Nephron (organoid): Measurements from ENCODE around the gene SLC22A14.
"Not testable (repeated sequence)": the region's sequence is repeated elsewhere in the genome, so short reads cannot be mapped to it uniquely, and the experiment has no call there.

ENCODE experiments used
- H3K27ac Mint-ChIP-seq, 3 experiments: 2 replicates each; pipeline ENCODE4 v1.8.0; 2020; ENCODE audit warnings: mixed read lengths in 3 of 3, mild to moderate bottlenecking in 2 of 3, moderate library complexity in 1 of 3
- H3K27me3 Mint-ChIP-seq: 2 replicates; pipeline ENCODE4 v1.8.0; 2021; ENCODE audit warnings: low read depth, mild to moderate bottlenecking, moderate library complexity, mixed read lengths
- H3K36me3 Mint-ChIP-seq: 2 replicates; pipeline ENCODE4 v1.8.0; 2020; ENCODE audit warnings: low read depth, mixed read lengths
- H3K4me1 Mint-ChIP-seq: 2 replicates; pipeline ENCODE4 v1.8.0; 2020; ENCODE audit warnings: mixed read lengths
- H3K4me3 Mint-ChIP-seq, 3 experiments: 2 replicates each; pipeline ENCODE4 v1.8.0; 2020; ENCODE audit warnings: mild to moderate bottlenecking in 3 of 3, mixed read lengths in 3 of 3, moderate library complexity in 2 of 3
- H3K9me3 Mint-ChIP-seq: 2 replicates; pipeline ENCODE4 v1.8.0; 2020; ENCODE audit warnings: mixed read lengths
- TF ChIP-seq, protein P1 (sequence below), 3 experiments: fragments of 200-600 bp; sonication (generic); IDR thresholded peaks; one replicate each; pipeline ENCODE4 v1.5.0; 2021; ENCODE audit warnings: antibody characterized with exemption in 3 of 3; ENCODE audit not compliant: unreplicated experiment in 3 of 3

Gene SLC22A14, protein sequence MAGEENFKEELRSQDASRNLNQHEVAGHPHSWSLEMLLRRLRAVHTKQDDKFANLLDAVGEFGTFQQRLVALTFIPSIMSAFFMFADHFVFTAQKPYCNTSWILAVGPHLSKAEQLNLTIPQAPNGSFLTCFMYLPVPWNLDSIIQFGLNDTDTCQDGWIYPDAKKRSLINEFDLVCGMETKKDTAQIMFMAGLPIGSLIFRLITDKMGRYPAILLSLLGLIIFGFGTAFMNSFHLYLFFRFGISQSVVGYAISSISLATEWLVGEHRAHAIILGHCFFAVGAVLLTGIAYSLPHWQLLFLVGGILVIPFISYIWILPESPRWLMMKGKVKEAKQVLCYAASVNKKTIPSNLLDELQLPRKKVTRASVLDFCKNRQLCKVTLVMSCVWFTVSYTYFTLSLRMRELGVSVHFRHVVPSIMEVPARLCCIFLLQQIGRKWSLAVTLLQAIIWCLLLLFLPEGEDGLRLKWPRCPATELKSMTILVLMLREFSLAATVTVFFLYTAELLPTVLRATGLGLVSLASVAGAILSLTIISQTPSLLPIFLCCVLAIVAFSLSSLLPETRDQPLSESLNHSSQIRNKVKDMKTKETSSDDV

DNA sequence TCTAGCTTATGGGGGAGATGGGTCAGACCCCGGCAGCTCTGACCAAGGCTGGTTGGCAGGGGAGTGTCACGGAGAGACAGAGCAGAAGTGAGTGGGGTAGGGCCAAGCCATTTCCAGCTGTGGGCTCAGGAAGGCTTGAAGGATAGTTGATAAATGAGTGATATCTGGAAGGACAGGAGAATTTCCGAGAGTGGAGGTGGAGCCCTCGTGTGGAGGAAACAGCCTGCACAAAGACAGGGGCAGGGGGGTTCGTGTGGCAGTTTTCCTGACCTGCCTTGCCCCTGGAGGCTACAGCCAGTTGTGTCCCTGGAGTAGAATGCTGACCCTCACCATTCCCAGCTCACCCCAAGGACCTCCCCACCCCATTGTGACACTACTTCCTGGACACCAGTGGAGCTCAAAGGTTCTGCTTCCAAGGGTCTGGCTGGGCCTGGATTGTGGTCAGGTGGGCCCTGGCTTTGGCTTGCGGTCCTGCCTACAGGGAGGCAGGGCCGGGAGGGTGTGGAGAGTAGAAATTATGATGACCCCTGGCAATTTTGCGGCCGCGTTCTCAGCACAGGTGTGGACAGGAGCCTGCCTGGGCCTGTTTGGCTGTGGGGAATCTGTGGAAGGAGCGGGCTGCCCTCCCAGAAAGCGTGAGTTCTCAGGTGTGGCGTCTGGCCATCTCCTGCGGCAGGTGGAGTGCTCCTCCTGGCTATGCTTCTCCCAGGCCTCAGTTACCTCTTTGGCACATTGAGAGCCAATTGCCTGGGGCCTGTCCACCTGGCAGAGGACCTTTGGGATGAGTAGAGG, at the start of gene SLC22A14:
TSS of gene SLC22A14 (plus strand) at position 400 of the 792 bp plus-strand sequence. CDS start 23,733 bp downstream, outside the sequence.
- peaks cover 9% of the 10 kb centered on the region for H3K9me3 Mint-ChIP-seq
- no peak within 1 kb of the TSS for H3K4me3 Mint-ChIP-seq
- TF ChIP-seq, protein P1, sequence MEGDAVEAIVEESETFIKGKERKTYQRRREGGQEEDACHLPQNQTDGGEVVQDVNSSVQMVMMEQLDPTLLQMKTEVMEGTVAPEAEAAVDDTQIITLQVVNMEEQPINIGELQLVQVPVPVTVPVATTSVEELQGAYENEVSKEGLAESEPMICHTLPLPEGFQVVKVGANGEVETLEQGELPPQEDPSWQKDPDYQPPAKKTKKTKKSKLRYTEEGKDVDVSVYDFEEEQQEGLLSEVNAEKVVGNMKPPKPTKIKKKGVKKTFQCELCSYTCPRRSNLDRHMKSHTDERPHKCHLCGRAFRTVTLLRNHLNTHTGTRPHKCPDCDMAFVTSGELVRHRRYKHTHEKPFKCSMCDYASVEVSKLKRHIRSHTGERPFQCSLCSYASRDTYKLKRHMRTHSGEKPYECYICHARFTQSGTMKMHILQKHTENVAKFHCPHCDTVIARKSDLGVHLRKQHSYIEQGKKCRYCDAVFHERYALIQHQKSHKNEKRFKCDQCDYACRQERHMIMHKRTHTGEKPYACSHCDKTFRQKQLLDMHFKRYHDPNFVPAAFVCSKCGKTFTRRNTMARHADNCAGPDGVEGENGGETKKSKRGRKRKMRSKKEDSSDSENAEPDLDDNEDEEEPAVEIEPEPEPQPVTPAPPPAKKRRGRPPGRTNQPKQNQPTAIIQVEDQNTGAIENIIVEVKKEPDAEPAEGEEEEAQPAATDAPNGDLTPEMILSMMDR (IDR thresholded peaks at IDR 0.05; ENCODE audit: unreplicated experiment in 3 of 3) = no peak
- no peaks in the 10 kb centered on the region for H3K4me1 Mint-ChIP-seq
- peaks cover 4% of the 10 kb centered on the region for H3K27me3 Mint-ChIP-seq
- H3K36me3 Mint-ChIP-seq = no peaks in the 10 kb centered on the region
- no peak within 1 kb of the TSS for H3K27ac Mint-ChIP-seq

DNA sequence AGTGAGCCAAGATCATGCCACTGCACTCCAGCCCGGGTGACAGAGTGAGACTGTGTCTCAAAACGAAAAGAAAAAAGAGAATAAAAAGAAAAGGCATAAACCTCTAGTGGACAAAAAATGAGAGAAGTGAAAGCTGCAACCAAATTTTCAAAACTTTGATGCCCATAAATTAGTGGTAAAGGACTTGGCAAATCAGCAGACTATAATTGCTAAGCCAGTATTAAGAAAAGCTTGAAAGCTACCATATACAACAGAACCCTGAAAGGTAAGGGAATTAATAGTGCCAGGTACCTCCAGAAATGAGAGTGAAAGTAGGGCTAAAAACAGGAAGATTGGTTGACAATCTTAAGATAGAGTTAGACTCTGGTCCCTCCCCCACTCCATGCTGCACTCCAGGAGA, 49.4 kb upstream of the SLC22A14 start:
- TF ChIP-seq, protein P1 (IDR thresholded peaks at IDR 0.05; ENCODE audit: unreplicated experiment in 3 of 3) = no peak
- no peak overlapping the region for H3K27ac Mint-ChIP-seq
- H3K4me1 Mint-ChIP-seq = no peaks in the 10 kb centered on the region
- H3K9me3 Mint-ChIP-seq = peaks cover 26% of the 10 kb centered on the region
- no peak overlapping the region for H3K4me3 Mint-ChIP-seq
- H3K27me3 Mint-ChIP-seq = no peaks in the 10 kb centered on the region
- H3K36me3 Mint-ChIP-seq = peaks cover 70% of the 10 kb centered on the region

DNA sequence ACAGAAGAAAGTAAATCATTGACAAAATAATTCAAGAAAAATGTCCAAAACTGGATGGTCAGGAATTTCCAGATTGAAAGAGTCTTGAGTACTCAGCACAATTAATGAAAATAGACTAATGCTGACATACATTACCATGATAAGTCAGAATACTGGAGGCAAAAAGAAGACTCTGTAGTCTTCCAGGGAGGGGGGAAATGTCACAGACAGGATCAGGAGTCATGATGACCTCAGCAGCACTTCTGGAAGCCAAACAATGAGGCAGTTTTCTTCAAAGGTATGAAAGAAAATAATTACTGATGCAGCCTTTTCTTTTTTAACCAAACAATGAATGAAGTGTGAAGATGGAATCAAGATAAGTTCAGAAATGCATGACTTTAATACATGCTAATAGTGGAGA, 46.6 kb upstream of the SLC22A14 start:
- no peak overlapping the region for H3K27ac Mint-ChIP-seq
- no peaks in the 10 kb centered on the region for H3K4me1 Mint-ChIP-seq
- no peak overlapping the region for H3K4me3 Mint-ChIP-seq
- H3K36me3 Mint-ChIP-seq = peaks cover 83% of the 10 kb centered on the region
- peaks cover 48% of the 10 kb centered on the region for H3K9me3 Mint-ChIP-seq
- TF ChIP-seq, protein P1 (IDR thresholded peaks at IDR 0.05; ENCODE audit: unreplicated experiment in 3 of 3) = no peak
- no peaks in the 10 kb centered on the region for H3K27me3 Mint-ChIP-seq

- no peak overlapping the region for H3K4me3 Mint-ChIP-seq
- no peak overlapping the region for H3K27ac Mint-ChIP-seq
- peaks cover 43% of the 10 kb centered on the region for H3K9me3 Mint-ChIP-seq
- no peaks in the 10 kb centered on the region for H3K4me1 Mint-ChIP-seq
- H3K27me3 Mint-ChIP-seq = no peaks in the 10 kb centered on the region
- peaks cover 86% of the 10 kb centered on the region for H3K36me3 Mint-ChIP-seq
- TF ChIP-seq, protein P1 (IDR thresholded peaks at IDR 0.05; ENCODE audit: unreplicated experiment in 3 of 3) = no peak
Measured at GRCh38 chr3:38238416-38239008, 43.6 kb upstream of the SLC22A14 start.

DNA sequence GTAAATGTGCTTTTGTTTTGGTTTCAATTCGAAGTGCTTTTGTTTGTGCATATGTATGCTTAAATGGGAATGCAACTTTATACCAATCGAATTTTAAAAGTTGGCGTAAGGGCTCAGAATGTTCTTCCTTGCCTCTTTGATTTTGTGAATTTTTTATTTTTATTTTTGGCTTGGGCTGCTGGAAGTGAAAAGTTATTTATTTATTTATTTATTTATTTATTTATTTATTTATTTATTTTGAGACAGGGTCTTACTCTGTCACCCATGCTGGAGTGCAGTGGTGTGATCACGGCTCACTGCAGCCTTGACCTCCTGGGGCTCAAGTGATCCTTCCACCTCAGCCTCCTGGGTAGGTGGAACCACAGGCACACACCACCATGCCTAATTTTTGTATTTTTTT, 39.3 kb upstream of the SLC22A14 start:
- not testable (repeated sequence) for H3K4me1 Mint-ChIP-seq, H3K27me3 Mint-ChIP-seq, H3K27ac Mint-ChIP-seq, H3K4me3 Mint-ChIP-seq
- Mint-ChIP-seq H3K36me3 (peaks cover 73% of the 10 kb centered on the region), H3K9me3 (peaks cover 21% of the 10 kb centered on the region)

DNA sequence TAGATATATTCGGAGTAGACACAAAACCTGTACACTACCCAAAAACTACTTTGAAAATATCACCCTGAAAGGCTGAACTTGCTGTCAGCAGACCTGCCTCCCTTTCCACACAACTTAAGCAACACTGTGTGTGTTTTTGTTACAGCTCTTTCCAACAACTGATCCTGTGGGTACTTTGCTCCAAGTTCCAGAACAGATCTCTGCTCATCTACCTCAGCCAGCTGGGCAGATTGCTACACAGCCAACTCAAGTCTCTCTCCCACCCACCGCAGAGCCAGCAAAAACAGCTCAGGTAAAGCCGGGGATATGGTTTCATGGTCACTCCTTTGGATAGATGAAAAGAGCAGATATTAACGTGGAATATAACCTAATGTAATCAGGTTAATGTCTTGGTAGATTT, 36.2 kb upstream of the SLC22A14 start:
- TF ChIP-seq, protein P1 (IDR thresholded peaks at IDR 0.05; ENCODE audit: unreplicated experiment in 3 of 3) = no peak
- no peaks in the 10 kb centered on the region for H3K27me3 Mint-ChIP-seq
- no peak overlapping the region for H3K4me3 Mint-ChIP-seq
- H3K36me3 Mint-ChIP-seq = peaks cover 60% of the 10 kb centered on the region
- peaks cover 8% of the 10 kb centered on the region for H3K4me1 Mint-ChIP-seq
- no peak overlapping the region for H3K27ac Mint-ChIP-seq
- H3K9me3 Mint-ChIP-seq = no peaks in the 10 kb centered on the region
